Neuronal stem cell (in vitro differentiated cells): ENCODE results near the gene GLG1.

ENCODE experiments used
- DNase-seq: peaks from one replicate; pipeline ENCODE4 v3.0.0-alpha.2; 2013; ENCODE audit warnings: low spot score
- H2AFZ ChIP-seq: one replicate; pipeline ENCODE4 v1.6.1; 2013; ENCODE audit warnings: mild to moderate bottlenecking, low read length, inconsistent platforms
- H2AK5ac ChIP-seq: 2 replicates; pipeline ENCODE4 v1.6.1; 2013; ENCODE audit warnings: low read depth, mild to moderate bottlenecking, inconsistent platforms, low read length, moderate library complexity, mixed read lengths
- H2BK120ac ChIP-seq: 2 replicates; pipeline ENCODE4 v1.6.1; 2013; ENCODE audit warnings: low read depth, mild to moderate bottlenecking, inconsistent platforms, low read length, moderate library complexity, mixed read lengths
- H2BK12ac ChIP-seq: one replicate; pipeline ENCODE4 v1.6.1; 2013; ENCODE audit warnings: low read length, inconsistent platforms
- H2BK15ac ChIP-seq: 2 replicates; pipeline ENCODE4 v1.6.1; 2013; ENCODE audit warnings: mild to moderate bottlenecking, low read length, inconsistent platforms, mixed read lengths
- H2BK5ac ChIP-seq: one replicate; pipeline ENCODE4 v1.6.1; 2013; ENCODE audit warnings: inconsistent platforms, mild to moderate bottlenecking, low read length, moderate library complexity
- H3K14ac ChIP-seq: one replicate; pipeline ENCODE4 v1.6.1; 2013; ENCODE audit warnings: low read length, inconsistent platforms
- H3K18ac ChIP-seq: 2 replicates; pipeline ENCODE4 v1.6.1; 2013; ENCODE audit warnings: low read length, inconsistent platforms
- H3K23ac ChIP-seq: 2 replicates; pipeline ENCODE4 v1.6.1; 2013; ENCODE audit warnings: low read depth, mild to moderate bottlenecking, mixed read lengths, low read length, inconsistent platforms; ENCODE audit not compliant: poor library complexity
- H3K27ac ChIP-seq: replicated peaks from 3 replicates; pipeline ENCODE4 v1.5.1; 2013; ENCODE audit warnings: low read length, inconsistent platforms
- H3K27me3 ChIP-seq, 3 experiments: 2 replicates each; pipeline ENCODE4 v1.6.1; 2013; ENCODE audit warnings: low read length in 3 of 3, mild to moderate bottlenecking in 2 of 3, inconsistent platforms in 1 of 3, low read depth in 1 of 3, mixed read lengths in 1 of 3, moderate library complexity in 1 of 3; ENCODE audit not compliant: control insufficient read depth in 3 of 3, insufficient read depth in 3 of 3
- H3K36me3 ChIP-seq, 2 donors: replicated peaks in 1 of 2; 2 replicates each; pipeline ENCODE4 v1.6.1; 2013; ENCODE audit warnings: low read length in 2 of 2; ENCODE audit not compliant: control insufficient read depth in 2 of 2, insufficient read depth in 2 of 2
- H3K4ac ChIP-seq: 2 replicates; pipeline ENCODE4 v1.6.1; 2013; ENCODE audit warnings: inconsistent platforms, mild to moderate bottlenecking, low read length, moderate library complexity
- H3K4me1 ChIP-seq, 2 donors: 1 replicate in 1 of 2; 2 replicates in 1 of 2; pipeline ENCODE4 v1.6.1; 2013; ENCODE audit warnings: low read length in 2 of 2, low read depth in 1 of 2; ENCODE audit not compliant: control insufficient read depth in 2 of 2, insufficient read depth in 1 of 2
- H3K4me2 ChIP-seq: one replicate; pipeline ENCODE4 v1.6.1; 2013; ENCODE audit warnings: mild to moderate bottlenecking, low read length, inconsistent platforms; ENCODE audit not compliant: insufficient read depth, poor library complexity, severe bottlenecking
- H3K4me3 ChIP-seq, 2 donors: 2 replicates each; pipeline ENCODE4 v1.5.1; 2013; ENCODE audit warnings: low read length in 2 of 2, mild to moderate bottlenecking in 2 of 2, inconsistent platforms in 1 of 2, moderate library complexity in 1 of 2
- H3K79me1 ChIP-seq: one replicate; pipeline ENCODE4 v1.6.1; 2013; ENCODE audit warnings: low read depth, mild to moderate bottlenecking, inconsistent platforms, low read length, moderate library complexity
- H3K9ac ChIP-seq: one replicate; pipeline ENCODE4 v1.6.1; 2013; ENCODE audit warnings: mild to moderate bottlenecking, low read depth, low read length, inconsistent platforms; ENCODE audit not compliant: poor library complexity
- H3K9me3 ChIP-seq, 2 donors: replicated peaks in 1 of 2; 2 replicates each; pipeline versions ENCODE3 to v1.6.1; 2013; ENCODE audit warnings: low read length in 2 of 2, mild to moderate bottlenecking in 2 of 2, inconsistent platforms in 1 of 2, low read depth in 1 of 2, mixed read lengths in 1 of 2, moderate library complexity in 1 of 2; ENCODE audit not compliant: control insufficient read depth in 2 of 2, insufficient read depth in 1 of 2
- H4K8ac ChIP-seq: one replicate; pipeline ENCODE4 v1.6.1; 2013; ENCODE audit warnings: low read depth, mild to moderate bottlenecking, inconsistent platforms, low read length, moderate library complexity
- H4K91ac ChIP-seq: one replicate; pipeline ENCODE4 v1.6.1; 2013; ENCODE audit warnings: low read length, low read depth, mild to moderate bottlenecking, inconsistent platforms; ENCODE audit not compliant: poor library complexity
- WGBS, 2 donors: extraction: QIAGEN DNeasy Blood & Tissue Kit; methylation state at CpG; one replicate each; pipeline ENCODE4 v1.1.7; 2013; ENCODE audit warnings: missing lambda C conversion rate in 2 of 2, mixed read lengths in 1 of 2; ENCODE audit not compliant: insufficient read length in 2 of 2, insufficient replicate concordance in 1 of 2; ENCODE audit errors: extremely low coverage in 2 of 2; 5-methylcytosine and 5-hydroxymethylcytosine counted together

The GLG1 gene

GRCh38 chr16:74465281-74465680 lies 141.6 kb downstream of the GLG1 start:
- Histone ChIP-seq H2AFZ (no peak overlapping the region), H3K9ac (no peak overlapping the region), H3K4me2 (no peak overlapping the region), H3K4me1 (no peaks in the 10 kb centered on the region), H2BK12ac (no peak overlapping the region), H2BK120ac (no peak overlapping the region), H4K91ac (no peak overlapping the region), H3K27me3 (no peaks in the 10 kb centered on the region), H2AK5ac (no peak overlapping the region), H3K4ac (no peak overlapping the region), H2BK15ac (no peak overlapping the region), H3K23ac (no peak overlapping the region), H3K18ac (no peak overlapping the region), H3K27ac (no peak overlapping the region), H3K14ac (no peak overlapping the region), H4K8ac (no peak overlapping the region), H3K9me3 (no peaks in the 10 kb centered on the region), H3K36me3 (peaks cover 46 to 96% of the 10 kb centered on the region in 2 donors), H3K79me1 (no peaks in the 10 kb centered on the region), H3K4me3 (no peak overlapping the region), H2BK5ac (no peak overlapping the region)
- DNase-seq = no peak
- no CpG with 5 or more reads among the region's 7 CpGs for WGBS, 2 donors

GRCh38 chr16:74463888-74464287 lies 143.0 kb downstream of the GLG1 start:
- Histone ChIP-seq H3K9me3 (no peaks in the 10 kb centered on the region), H2BK12ac (no peak overlapping the region), H3K14ac (no peak overlapping the region), H3K23ac (no peak overlapping the region), H3K9ac (no peak overlapping the region), H4K8ac (no peak overlapping the region), H3K36me3 (peaks cover 35 to 93% of the 10 kb centered on the region in 2 donors), H2BK15ac (no peak overlapping the region), H3K4ac (no peak overlapping the region), H3K4me1 (no peaks in the 10 kb centered on the region), H2BK5ac (no peak overlapping the region), H2AK5ac (no peak overlapping the region), H4K91ac (no peak overlapping the region), H3K27me3 (no peaks in the 10 kb centered on the region), H3K18ac (no peak overlapping the region), H3K27ac (no peak overlapping the region), H3K4me2 (no peak overlapping the region), H2BK120ac (no peak overlapping the region), H2AFZ (no peak overlapping the region), H3K4me3 (no peak overlapping the region), H3K79me1 (no peaks in the 10 kb centered on the region)
- no peak for DNase-seq
- WGBS, 2 donors = no CpG with 5 or more reads among the region's 2 CpGs

- H2BK5ac ChIP-seq = no peak overlapping the region
- H2AK5ac ChIP-seq = no peak overlapping the region
- no peak overlapping the region for H3K14ac ChIP-seq
- H3K18ac ChIP-seq = no peak overlapping the region
- no peak overlapping the region for H3K4me3 ChIP-seq
- no peak overlapping the region for H2BK120ac ChIP-seq
- H3K36me3 ChIP-seq = peaks cover 30 to 93% of the 10 kb centered on the region in 2 donors
- no peaks in the 10 kb centered on the region for H3K4me1 ChIP-seq
- no peak overlapping the region for H2AFZ ChIP-seq
- H3K4ac ChIP-seq = no peak overlapping the region
- H4K91ac ChIP-seq = no peak overlapping the region
- no peaks in the 10 kb centered on the region for H3K9me3 ChIP-seq
- H3K23ac ChIP-seq = no peak overlapping the region
- H3K4me2 ChIP-seq = no peak overlapping the region
- H3K9ac ChIP-seq = no peak overlapping the region
- DNase-seq = no peak
- H3K27me3 ChIP-seq = no peaks in the 10 kb centered on the region
- WGBS, 2 donors = no CpG with 5 or more reads among the region's 4 CpGs
- H2BK12ac ChIP-seq = no peak overlapping the region
- no peak overlapping the region for H3K27ac ChIP-seq
- no peak overlapping the region for H4K8ac ChIP-seq
- no peak overlapping the region for H2BK15ac ChIP-seq
- no peaks in the 10 kb centered on the region for H3K79me1 ChIP-seq
Measured at GRCh38 chr16:74462361-74462760, 144.6 kb downstream of the GLG1 start.

GRCh38 chr16:74461826-74462225 lies 145.1 kb downstream of the GLG1 start:
- H2BK12ac ChIP-seq = no peak overlapping the region
- no peaks in the 10 kb centered on the region for H3K27me3 ChIP-seq

More at GRCh38 chr16:74461826-74462225, 145.1 kb downstream of the GLG1 start:
- H2AK5ac ChIP-seq = no peak overlapping the region
- H3K9ac ChIP-seq = no peak overlapping the region
- H3K23ac ChIP-seq = no peak overlapping the region
- H2BK15ac ChIP-seq = no peak overlapping the region
- H3K4me1 ChIP-seq = no peaks in the 10 kb centered on the region
- no peak overlapping the region for H2BK120ac ChIP-seq
- no peak overlapping the region for H3K27ac ChIP-seq
- no peak overlapping the region for H2BK5ac ChIP-seq
- no peak overlapping the region for H3K14ac ChIP-seq
- no peaks in the 10 kb centered on the region for H3K79me1 ChIP-seq
- H3K4ac ChIP-seq = no peak overlapping the region
- no peaks in the 10 kb centered on the region for H3K9me3 ChIP-seq
- DNase-seq = no peak
- H3K36me3 ChIP-seq = peaks cover 28 to 93% of the 10 kb centered on the region in 2 donors
- H3K4me2 ChIP-seq = no peak overlapping the region
- no peak overlapping the region for H2AFZ ChIP-seq
- H3K4me3 ChIP-seq = no peak overlapping the region
- no peak overlapping the region for H4K8ac ChIP-seq
- no peak overlapping the region for H4K91ac ChIP-seq
- no CpG with 5 or more reads among the region's 9 CpGs for WGBS, 2 donors
- H3K18ac ChIP-seq = no peak overlapping the region
